Transverse colon (tissue), 4 donors: ENCODE results near the gene GABRR2. TPM values are rescaled to one million over a fixed set of nuclear protein-coding genes. Genes with fewer than 3 reads are reported as not detected.

ENCODE experiments used
- DNase-seq: peaks from one replicate; pipeline ENCODE4 v3.0.0-alpha.2; 2019
- H3K27ac ChIP-seq, 4 donors: fragments of 200-600 bp; sonication (generic); 2 replicates each; pipeline ENCODE4 v1.5.1; 2016 to 2018; ENCODE audit warnings: inconsistent platforms in 4 of 4
- H3K27me3 ChIP-seq: fragments of 200-600 bp; sonication (generic); 2 replicates; pipeline ENCODE4 v1.5.1; 2017; ENCODE audit warnings: inconsistent platforms
- H3K36me3 ChIP-seq, 4 donors: fragments of 200-600 bp; sonication (generic); 2 replicates each; pipeline ENCODE4 v1.5.1; 2017 to 2019; ENCODE audit warnings: inconsistent platforms in 4 of 4
- H3K4me1 ChIP-seq, 4 donors: fragments of 200-600 bp; sonication (generic); 2 replicates each; pipeline ENCODE4 v1.5.1; 2017 to 2020; ENCODE audit warnings: inconsistent platforms in 4 of 4
- H3K4me3 ChIP-seq, 4 donors: fragments of 200-600 bp; sonication (generic); 1 replicate in 1 of 4; 2 replicates in 3 of 4; pipeline versions ENCODE4 v1.5.1 to v1.6.1; 2017 to 2019; ENCODE audit warnings: inconsistent platforms in 4 of 4
- H3K9me3 ChIP-seq, 2 donors: fragments of 200-600 bp; sonication (generic); 2 replicates each; pipeline ENCODE4 v1.5.1; 2017 to 2019; ENCODE audit warnings: inconsistent platforms in 2 of 2
- CTCF ChIP-seq, 5 experiments: fragments of 200-600 bp in 3 of 5; fragments of 450-650 bp in 2 of 5; sonication (generic) in 3 of 5; IDR thresholded peaks; 1 replicate in 2 of 5; 2 replicates in 3 of 5; pipeline ENCODE4 v1.5.1; 2016 to 2017; ENCODE audit warnings: antibody characterized with exemption in 5 of 5, inconsistent platforms in 3 of 5, mild to moderate bottlenecking in 2 of 5, moderate library complexity in 1 of 5
- EP300 ChIP-seq: sonication (generic); formaldehyde crosslinking; IDR thresholded peaks from one replicate; pipeline ENCODE4 v1.6.1; 2017; ENCODE audit warnings: antibody characterized with exemption, low read depth
- POLR2A ChIP-seq: fragments of 450-650 bp; IDR thresholded peaks from one replicate; pipeline ENCODE4 v1.6.1; 2016; ENCODE audit warnings: antibody characterized with exemption, mild to moderate bottlenecking, moderate library complexity
- POLR2AphosphoS5 ChIP-seq, 3 donors: sonication (generic); formaldehyde crosslinking; IDR thresholded peaks; one replicate each; pipeline ENCODE4 v1.6.1; 2016; ENCODE audit warnings: antibody characterized with exemption in 3 of 3
- WGBS, 2 donors: methylation state at CpG; one replicate each; pipeline ENCODE4 v1.1.5; 2018; ENCODE audit warnings: low coverage in 1 of 2; 5-methylcytosine and 5-hydroxymethylcytosine counted together
- in situ Hi-C, 4 donors: fragments of 200-750 bp; cut with MboI; loops; one replicate each; pipeline versions ENCODE4 v1.15.0 to v1.15.1; 2017; ENCODE audit warnings: low sequenced_read_pairs in 3 of 4, low pct_ligation_motif_present in 1 of 4, low pct_unique_long_range_greater_than_20kb in 1 of 4
- intact Hi-C: fragments of 100-400 bp; cut with DNase I; formaldehyde crosslinking; loops from one replicate; pipeline ENCODE4 v1.15.1; 2023; ENCODE audit warnings: low total_unique reads
- total RNA-seq, 4 donors: library from RNA; depleted of rRNA; stranded (reverse); fragments of >200 nt; gene quantifications; one replicate each; pipeline ENCODE4 v1.1.0, GENCODE V29; 2016

The GABRR2 gene
- total RNA-seq, 4 donors from 2014 or later = 1.1 to 4.3 (median 1.2) TPM; not detected in 1

- peaks cover 0 to 22% (median 6%) of the 10 kb centered on the region in 4 donors for H3K36me3 ChIP-seq
- TF ChIP-seq POLR2A = no peak
- no peak for TF ChIP-seq EP300
- no peak for TF ChIP-seq CTCF (IDR thresholded peaks at IDR 0.05)
- no peak for TF ChIP-seq POLR2AphosphoS5 (IDR thresholded peaks at IDR 0.05)
- 69 to 78% methylated on average over 3 of the region's 3 CpGs for WGBS, 2 donors
- no peak overlapping the region for H3K27ac ChIP-seq
- H3K4me1 ChIP-seq = no peaks in the 10 kb centered on the region
- no peak for DNase-seq
- H3K27me3 ChIP-seq = no peaks in the 10 kb centered on the region
- no peaks in the 10 kb centered on the region for H3K9me3 ChIP-seq
- intact Hi-C loops = no loop called here
- no peak overlapping the region for H3K4me3 ChIP-seq
- in situ Hi-C loops = no loop called here
Measured at GRCh38 chr6:89324304-89324703, 9.2 kb upstream of the GABRR2 start.

GRCh38 chr6:89323511-89323971, 8.4 kb upstream of the GABRR2 start:
- H3K9me3 ChIP-seq = no peaks in the 10 kb centered on the region
- DNase-seq = no peak
- peaks cover 0 to 22% (median 4%) of the 10 kb centered on the region in 4 donors for H3K36me3 ChIP-seq
- peak overlapping the region in 1 of 4 donors; percentile 21 for H3K27ac ChIP-seq
- H3K4me3 ChIP-seq = no peak overlapping the region
- no peaks in the 10 kb centered on the region for H3K4me1 ChIP-seq
- intact Hi-C loops (no loop called here), in situ Hi-C loops (no loop called here)
- no peaks in the 10 kb centered on the region for H3K27me3 ChIP-seq
- 68 to 82% methylated on average over 3 of the region's 3 CpGs for WGBS, 2 donors
- no peak for TF ChIP-seq EP300
- TF ChIP-seq POLR2A = no peak
- no peak for TF ChIP-seq CTCF (IDR thresholded peaks at IDR 0.05)

DNA sequence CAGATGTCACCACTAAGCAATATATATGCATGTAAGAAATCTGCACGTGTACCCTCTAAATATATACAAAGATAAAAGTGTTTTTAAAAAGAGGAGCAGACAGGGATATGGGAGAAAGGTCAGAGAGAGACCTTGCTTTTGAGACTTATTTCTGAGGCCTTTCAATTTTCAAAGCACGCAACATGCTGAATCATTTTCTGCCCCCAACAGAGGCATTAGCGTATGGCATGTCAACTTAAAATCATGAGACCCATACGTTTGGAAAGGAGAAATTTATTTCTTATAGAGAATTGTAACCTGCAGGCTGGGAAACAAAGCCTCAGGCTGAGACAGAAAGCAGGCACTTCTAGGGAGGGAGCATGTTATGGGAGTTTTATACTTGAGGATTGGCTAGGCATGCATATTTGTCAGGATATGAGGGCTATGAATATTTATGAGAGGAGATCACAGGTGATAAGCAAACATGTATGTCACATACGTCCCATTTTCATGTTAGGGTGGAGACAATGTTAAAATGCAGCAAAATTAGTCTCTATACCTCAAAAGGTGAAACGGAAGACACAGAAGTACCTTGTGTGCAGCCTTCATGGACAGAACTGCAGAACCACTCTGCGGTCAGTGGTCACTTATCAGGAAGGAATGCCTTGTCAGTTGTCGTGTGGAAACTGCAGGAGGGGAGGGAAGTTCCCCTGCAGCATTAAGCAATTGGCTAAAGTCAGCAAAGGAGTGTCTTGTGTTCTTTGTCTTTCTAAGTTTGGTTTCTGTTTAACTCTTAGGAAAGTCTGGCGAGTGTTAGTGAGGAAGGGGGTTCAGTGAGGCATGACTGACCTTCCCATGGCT, 6.3 kb upstream of the GABRR2 start:
- no peaks in the 10 kb centered on the region for H3K27me3 ChIP-seq
- H3K4me3 ChIP-seq = no peak overlapping the region
- DNase-seq = no peak
- no peaks in the 10 kb centered on the region for H3K9me3 ChIP-seq
- H3K36me3 ChIP-seq = peaks cover 0 to 3% (median 0%) of the 10 kb centered on the region in 4 donors
- TF ChIP-seq CTCF (IDR thresholded peaks at IDR 0.05) (no peak), EP300 (no peak), POLR2A (no peak), POLR2AphosphoS5 (IDR thresholded peaks at IDR 0.05) (no peak)
- H3K4me1 ChIP-seq = no peaks in the 10 kb centered on the region
- intact Hi-C loops (no loop called here), in situ Hi-C loops (no loop called here)
- 79 to 85% methylated on average over 8 to 9 of the region's 9 CpGs for WGBS, 2 donors
- H3K27ac ChIP-seq = no peak overlapping the region

GRCh38 chr6:89320012-89320559, 5.0 kb upstream of the GABRR2 start:
- TF ChIP-seq POLR2AphosphoS5 (IDR thresholded peaks at IDR 0.05) (no peak), EP300 (no peak), CTCF (IDR thresholded peaks at IDR 0.05) (no peak), POLR2A (no peak)
- H3K27me3 ChIP-seq = no peaks in the 10 kb centered on the region
- H3K9me3 ChIP-seq = no peaks in the 10 kb centered on the region
- no peak overlapping the region for H3K4me3 ChIP-seq
- no peak for DNase-seq
- WGBS, 2 donors = 96 to 98% methylated on average over 5 to 6 of the region's 6 CpGs
- no peak overlapping the region for H3K27ac ChIP-seq
- intact Hi-C loops (no loop called here), in situ Hi-C loops (no loop called here)
- no peaks in the 10 kb centered on the region for H3K36me3 ChIP-seq
- no peaks in the 10 kb centered on the region for H3K4me1 ChIP-seq
